ENCODE results near the gene TCF19.
"Not testable (repeated sequence)": the region's sequence is repeated elsewhere in the genome, so short reads cannot be mapped to it uniquely, and the experiment has no call there.

Gene TCF19

GRCh38 chr6:31185695-31186051 is 27.3 kb downstream of the TCF19 start:
- ATAC-seq = peak in 1 of 2 donors; percentile 45

GRCh38 chr6:31186052-31186734 is 27.8 kb downstream of the TCF19 start:
- no peak for ATAC-seq

- ATAC-seq = no peak
These were observed 29.4 kb downstream of the TCF19 start for GRCh38 chr6:31187780-31188194.

- ATAC-seq = not testable (repeated sequence)
These were observed 30.8 kb downstream of the TCF19 start for GRCh38 chr6:31189223-31189622.

- ATAC-seq = no peak
These were observed 32.1 kb downstream of the TCF19 start for GRCh38 chr6:31190488-31190887.

GRCh38 chr6:31192431-31193105 is 34.2 kb downstream of the TCF19 start:
- not testable (repeated sequence) for ATAC-seq

- ATAC-seq = no peak
These were observed 34.8 kb downstream of the TCF19 start for GRCh38 chr6:31193206-31193605.

GRCh38 chr6:31194061-31194834 is 35.9 kb downstream of the TCF19 start:
- no peak for ATAC-seq

GRCh38 chr6:31195308-31195979 is 37.1 kb downstream of the TCF19 start:
- ATAC-seq = not testable (repeated sequence)

GRCh38 chr6:31196251-31197022 is 38.0 kb downstream of the TCF19 start:
- not testable (repeated sequence) for ATAC-seq

- peak; percentile 78 to 83 for ATAC-seq
These were observed 39.3 kb downstream of the TCF19 start for GRCh38 chr6:31197559-31198305.

- not testable (repeated sequence) for ATAC-seq
These were observed 40.7 kb downstream of the TCF19 start for GRCh38 chr6:31199105-31199452.

GRCh38 chr6:31202259-31203166 is 44.1 kb downstream of the TCF19 start:
- ATAC-seq = no peak

GRCh38 chr6:31203345-31203979 is 45.1 kb downstream of the TCF19 start:
- peak; percentile 80 to 83 for ATAC-seq

- no peak for ATAC-seq
These were observed 46.4 kb downstream of the TCF19 start for GRCh38 chr6:31204751-31205145.

- no peak for ATAC-seq
These were observed 47.2 kb downstream of the TCF19 start for GRCh38 chr6:31205638-31206037.

- no peak for ATAC-seq
These were observed 50.1 kb downstream of the TCF19 start for GRCh38 chr6:31208506-31208905.

GRCh38 chr6:31209137-31209536 is 50.7 kb downstream of the TCF19 start:
- ATAC-seq = no peak

- no peak for ATAC-seq
These were observed 51.7 kb downstream of the TCF19 start for GRCh38 chr6:31210123-31210522.

Measured in activated CD4-positive, CD25-positive, alpha-beta regulatory T cell treated with anti-CD3 and anti-CD28 coated beads, Interleukin-2, amount 50 U/mL, for 24 hours (primary cell).